Measurements from ENCODE around the gene PLN.

DNA sequence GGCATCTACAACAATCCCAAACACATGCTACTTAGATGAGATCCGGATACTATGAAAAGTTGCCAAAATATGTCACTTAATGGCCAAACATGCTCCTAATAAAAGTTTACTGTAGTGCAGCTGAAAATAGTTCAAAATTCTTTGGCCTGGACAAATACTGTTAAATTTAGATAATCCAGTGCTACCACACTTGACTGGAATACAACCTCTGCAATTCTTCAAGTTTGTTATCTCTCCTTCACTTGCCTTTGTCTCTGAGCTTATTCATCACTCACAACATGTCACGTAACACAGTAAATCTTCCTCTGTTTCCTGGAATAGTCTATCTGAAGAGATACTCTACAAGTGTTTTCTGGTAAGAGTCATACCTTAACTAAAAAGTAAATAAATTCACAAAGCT lies 10.5 kb upstream of the PLN start:
- TF ChIP-seq, protein P1, sequence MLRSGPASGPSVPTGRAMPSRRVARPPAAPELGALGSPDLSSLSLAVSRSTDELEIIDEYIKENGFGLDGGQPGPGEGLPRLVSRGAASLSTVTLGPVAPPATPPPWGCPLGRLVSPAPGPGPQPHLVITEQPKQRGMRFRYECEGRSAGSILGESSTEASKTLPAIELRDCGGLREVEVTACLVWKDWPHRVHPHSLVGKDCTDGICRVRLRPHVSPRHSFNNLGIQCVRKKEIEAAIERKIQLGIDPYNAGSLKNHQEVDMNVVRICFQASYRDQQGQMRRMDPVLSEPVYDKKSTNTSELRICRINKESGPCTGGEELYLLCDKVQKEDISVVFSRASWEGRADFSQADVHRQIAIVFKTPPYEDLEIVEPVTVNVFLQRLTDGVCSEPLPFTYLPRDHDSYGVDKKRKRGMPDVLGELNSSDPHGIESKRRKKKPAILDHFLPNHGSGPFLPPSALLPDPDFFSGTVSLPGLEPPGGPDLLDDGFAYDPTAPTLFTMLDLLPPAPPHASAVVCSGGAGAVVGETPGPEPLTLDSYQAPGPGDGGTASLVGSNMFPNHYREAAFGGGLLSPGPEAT (IDR thresholded peaks at IDR 0.05; ENCODE audit: low read depth): no peak
- TF ChIP-seq, protein P2, sequence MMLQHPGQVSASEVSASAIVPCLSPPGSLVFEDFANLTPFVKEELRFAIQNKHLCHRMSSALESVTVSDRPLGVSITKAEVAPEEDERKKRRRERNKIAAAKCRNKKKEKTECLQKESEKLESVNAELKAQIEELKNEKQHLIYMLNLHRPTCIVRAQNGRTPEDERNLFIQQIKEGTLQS (IDR thresholded peaks at IDR 0.05; ENCODE audit: borderline replicate concordance, extremely low read depth, low read depth, low read length): no peak
- TF ChIP-seq, protein P3, sequence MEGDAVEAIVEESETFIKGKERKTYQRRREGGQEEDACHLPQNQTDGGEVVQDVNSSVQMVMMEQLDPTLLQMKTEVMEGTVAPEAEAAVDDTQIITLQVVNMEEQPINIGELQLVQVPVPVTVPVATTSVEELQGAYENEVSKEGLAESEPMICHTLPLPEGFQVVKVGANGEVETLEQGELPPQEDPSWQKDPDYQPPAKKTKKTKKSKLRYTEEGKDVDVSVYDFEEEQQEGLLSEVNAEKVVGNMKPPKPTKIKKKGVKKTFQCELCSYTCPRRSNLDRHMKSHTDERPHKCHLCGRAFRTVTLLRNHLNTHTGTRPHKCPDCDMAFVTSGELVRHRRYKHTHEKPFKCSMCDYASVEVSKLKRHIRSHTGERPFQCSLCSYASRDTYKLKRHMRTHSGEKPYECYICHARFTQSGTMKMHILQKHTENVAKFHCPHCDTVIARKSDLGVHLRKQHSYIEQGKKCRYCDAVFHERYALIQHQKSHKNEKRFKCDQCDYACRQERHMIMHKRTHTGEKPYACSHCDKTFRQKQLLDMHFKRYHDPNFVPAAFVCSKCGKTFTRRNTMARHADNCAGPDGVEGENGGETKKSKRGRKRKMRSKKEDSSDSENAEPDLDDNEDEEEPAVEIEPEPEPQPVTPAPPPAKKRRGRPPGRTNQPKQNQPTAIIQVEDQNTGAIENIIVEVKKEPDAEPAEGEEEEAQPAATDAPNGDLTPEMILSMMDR (IDR thresholded peaks at IDR 0.05 in 2 of 3, conservative IDR thresholded peaks at IDR 0.05 in 1 of 3; ENCODE audit: control insufficient read depth in 2 of 3, extremely low read depth in 1 of 3, insufficient read depth in 1 of 3, low read depth in 3 of 3, low read length in 3 of 3): no peak
- TF ChIP-seq, protein P4, sequence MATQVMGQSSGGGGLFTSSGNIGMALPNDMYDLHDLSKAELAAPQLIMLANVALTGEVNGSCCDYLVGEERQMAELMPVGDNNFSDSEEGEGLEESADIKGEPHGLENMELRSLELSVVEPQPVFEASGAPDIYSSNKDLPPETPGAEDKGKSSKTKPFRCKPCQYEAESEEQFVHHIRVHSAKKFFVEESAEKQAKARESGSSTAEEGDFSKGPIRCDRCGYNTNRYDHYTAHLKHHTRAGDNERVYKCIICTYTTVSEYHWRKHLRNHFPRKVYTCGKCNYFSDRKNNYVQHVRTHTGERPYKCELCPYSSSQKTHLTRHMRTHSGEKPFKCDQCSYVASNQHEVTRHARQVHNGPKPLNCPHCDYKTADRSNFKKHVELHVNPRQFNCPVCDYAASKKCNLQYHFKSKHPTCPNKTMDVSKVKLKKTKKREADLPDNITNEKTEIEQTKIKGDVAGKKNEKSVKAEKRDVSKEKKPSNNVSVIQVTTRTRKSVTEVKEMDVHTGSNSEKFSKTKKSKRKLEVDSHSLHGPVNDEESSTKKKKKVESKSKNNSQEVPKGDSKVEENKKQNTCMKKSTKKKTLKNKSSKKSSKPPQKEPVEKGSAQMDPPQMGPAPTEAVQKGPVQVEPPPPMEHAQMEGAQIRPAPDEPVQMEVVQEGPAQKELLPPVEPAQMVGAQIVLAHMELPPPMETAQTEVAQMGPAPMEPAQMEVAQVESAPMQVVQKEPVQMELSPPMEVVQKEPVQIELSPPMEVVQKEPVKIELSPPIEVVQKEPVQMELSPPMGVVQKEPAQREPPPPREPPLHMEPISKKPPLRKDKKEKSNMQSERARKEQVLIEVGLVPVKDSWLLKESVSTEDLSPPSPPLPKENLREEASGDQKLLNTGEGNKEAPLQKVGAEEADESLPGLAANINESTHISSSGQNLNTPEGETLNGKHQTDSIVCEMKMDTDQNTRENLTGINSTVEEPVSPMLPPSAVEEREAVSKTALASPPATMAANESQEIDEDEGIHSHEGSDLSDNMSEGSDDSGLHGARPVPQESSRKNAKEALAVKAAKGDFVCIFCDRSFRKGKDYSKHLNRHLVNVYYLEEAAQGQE (IDR thresholded peaks at IDR 0.05; ENCODE audit: low read depth, low read length): no peak
- no peak for TF ChIP-seq MTA2 (IDR thresholded peaks at IDR 0.05; ENCODE audit: low read depth)
- no peak for TF ChIP-seq POLR2AphosphoS5 (IDR thresholded peaks at IDR 0.05; ENCODE audit: low read length)
- TF ChIP-seq EP300 (IDR thresholded peaks at IDR 0.05; ENCODE audit: borderline replicate concordance in 1 of 2, control insufficient read depth in 1 of 2, low read depth in 2 of 2, low read length in 2 of 2): no peak
- TF ChIP-seq CHD4 (IDR thresholded peaks at IDR 0.05): no peak
- no peak for TF ChIP-seq SREBF2 (IDR thresholded peaks at IDR 0.05; ENCODE audit: low read length)
- TF ChIP-seq NR2C2 (IDR thresholded peaks at IDR 0.05; ENCODE audit: borderline replicate concordance, control insufficient read depth, insufficient read length, low read depth): no peak

Measured in GM12878 (cell line).